ENCODE results near the gene ACVRL1.
"Not testable (repeated sequence)": the region's sequence is repeated elsewhere in the genome, so short reads cannot be mapped to it uniquely, and the experiment has no call there.

The ACVRL1 gene

DNA sequence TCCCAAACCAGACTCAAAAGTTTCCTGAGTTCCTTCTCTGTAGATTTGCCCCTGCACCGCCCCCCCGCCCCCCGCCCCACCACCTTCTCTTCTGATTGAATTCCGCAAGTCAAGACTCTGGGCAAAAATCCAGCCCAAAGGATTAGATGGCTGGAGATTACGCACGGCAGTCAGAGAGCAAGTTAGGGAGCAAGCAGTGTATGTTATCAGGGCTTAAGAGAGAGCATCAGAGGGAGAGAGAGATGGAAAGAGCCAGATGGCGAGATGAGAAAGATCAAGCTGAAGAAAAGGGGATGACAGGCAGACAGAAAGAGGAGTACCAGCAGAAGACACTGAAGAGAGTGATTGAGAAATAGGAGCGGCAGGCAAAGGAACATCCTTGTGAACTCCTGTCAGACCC lies 33.3 kb upstream of the ACVRL1 start:
- DNase-seq = no peak

DNA sequence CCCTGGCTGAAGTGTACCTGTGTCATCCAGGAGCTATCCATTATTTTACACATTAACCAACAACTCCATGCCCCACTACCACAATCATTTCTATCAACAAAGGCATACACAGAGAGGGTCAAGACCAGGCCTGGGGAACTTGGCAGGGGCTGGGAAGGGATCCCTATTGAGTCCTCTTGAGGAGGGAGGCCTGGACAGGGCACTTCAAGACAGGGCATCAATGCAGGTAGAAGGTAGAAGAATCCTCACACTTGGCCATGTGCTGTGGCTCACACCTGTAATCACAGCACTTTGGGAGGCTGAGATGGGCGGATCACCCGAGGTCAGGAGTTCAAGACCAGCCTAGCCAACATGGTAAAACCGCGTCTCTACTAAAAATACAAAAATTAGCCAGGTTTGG lies 32.8 kb upstream of the ACVRL1 start:
- no peak for DNase-seq

- DNase-seq = no peak
Measured at GRCh38 chr12:51879102-51879501, 28.2 kb upstream of the ACVRL1 start.

GRCh38 chr12:51883295-51883694 lies 24.0 kb upstream of the ACVRL1 start:
- no peak for DNase-seq

DNA sequence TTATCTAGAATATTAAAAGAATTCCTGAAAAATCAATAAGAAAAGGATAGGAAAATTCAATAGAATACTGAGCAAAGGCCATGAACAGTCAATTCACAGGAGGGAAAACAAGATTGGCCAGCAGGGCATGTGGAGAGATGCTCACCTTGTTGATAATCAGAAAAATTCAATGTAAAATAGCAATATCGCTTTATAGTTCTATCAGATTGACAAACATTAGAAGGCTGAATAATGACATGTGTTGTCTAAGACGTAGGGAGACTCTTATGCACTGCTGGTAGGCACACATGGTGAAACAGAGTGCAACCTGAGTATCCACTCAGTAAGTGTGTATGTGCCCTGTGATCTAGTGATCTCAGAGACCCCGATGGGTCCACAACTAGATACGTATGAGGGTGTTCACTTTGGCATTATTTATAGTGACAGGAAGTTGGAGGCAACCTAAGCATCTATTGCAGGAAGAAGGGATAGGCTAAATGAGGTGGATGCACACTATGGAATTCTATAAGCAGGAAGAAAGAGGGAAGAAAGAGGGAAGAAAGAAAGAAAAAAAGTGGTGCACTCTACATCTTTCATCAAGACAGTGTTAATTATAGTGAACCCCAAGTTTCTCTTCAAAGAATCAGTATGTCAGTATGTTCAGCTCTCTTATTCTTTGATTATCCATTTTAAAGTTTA lies 23.2 kb upstream of the ACVRL1 start:
- no peak for DNase-seq

GRCh38 chr12:51884676-51885229 lies 22.6 kb upstream of the ACVRL1 start:
- no peak for DNase-seq

DNA sequence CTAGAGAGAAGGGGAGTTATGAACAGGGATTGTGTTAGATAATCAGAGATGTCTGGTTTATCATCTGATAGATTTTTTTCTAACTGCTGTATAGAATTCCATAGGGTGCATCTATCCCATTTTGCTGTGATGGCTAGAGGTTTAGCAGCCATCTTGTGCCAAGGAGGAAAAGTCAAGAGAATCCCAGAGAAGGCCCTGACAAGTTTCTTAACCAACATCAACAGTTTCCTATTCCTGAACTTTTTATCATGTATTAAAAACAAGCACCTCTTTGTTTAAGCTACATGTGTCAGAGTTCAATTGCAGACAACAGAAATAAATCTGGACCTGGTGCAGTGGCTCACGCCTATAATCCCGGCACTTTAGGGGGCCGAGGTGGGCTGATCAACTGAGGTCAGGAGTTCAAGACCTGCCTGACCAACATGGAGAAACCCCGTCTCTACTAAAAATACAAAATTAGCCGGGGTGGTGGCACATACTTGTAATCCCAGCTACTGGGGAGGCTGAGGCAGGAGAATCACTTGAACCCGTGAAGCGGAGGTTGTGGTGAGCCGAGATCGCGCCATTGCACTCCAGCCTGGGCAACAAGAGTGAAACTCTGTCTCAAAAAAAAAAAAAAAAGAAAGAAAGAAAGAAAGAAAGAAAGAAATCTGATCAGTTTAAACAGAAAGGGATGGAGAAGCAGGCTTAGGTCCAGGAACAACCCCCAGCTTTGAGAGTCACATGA lies 21.8 kb upstream of the ACVRL1 start:
- DNase-seq = not testable (repeated sequence)

DNA sequence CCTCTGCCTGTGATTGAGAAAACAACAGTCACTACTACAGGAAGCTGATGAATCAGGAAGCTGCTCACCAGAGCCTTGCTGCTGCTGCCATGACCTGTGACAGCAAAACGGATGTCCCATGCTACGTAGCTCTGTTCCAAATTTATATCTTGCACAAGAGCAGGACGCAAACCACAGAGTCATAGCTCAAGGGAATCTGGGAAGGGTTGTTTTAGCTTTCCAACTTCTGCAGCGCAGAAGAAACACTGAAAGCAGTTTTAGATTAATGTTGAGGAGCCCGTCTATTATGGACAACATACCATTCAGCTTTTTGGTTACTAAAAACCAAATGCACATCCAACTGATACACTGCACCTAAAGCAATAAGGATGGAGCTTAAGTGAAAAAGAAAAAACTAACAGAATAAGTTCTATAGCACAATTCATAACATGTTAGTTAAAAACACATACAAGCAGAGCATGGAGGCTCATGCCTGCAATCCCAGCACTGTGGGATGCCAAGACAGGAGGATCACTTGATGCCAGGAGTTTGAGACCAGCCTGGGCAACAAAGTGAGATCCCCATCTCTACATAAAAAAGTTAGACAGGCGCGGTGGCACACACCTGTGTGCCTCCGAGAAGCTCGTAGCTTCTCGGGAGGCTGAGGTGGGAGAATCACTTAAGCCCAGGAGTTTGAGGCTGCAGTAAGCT lies 21.1 kb upstream of the ACVRL1 start:
- peak in 16 of 56 donors; percentile 16 to 62 (median 25) for DNase-seq

DNA sequence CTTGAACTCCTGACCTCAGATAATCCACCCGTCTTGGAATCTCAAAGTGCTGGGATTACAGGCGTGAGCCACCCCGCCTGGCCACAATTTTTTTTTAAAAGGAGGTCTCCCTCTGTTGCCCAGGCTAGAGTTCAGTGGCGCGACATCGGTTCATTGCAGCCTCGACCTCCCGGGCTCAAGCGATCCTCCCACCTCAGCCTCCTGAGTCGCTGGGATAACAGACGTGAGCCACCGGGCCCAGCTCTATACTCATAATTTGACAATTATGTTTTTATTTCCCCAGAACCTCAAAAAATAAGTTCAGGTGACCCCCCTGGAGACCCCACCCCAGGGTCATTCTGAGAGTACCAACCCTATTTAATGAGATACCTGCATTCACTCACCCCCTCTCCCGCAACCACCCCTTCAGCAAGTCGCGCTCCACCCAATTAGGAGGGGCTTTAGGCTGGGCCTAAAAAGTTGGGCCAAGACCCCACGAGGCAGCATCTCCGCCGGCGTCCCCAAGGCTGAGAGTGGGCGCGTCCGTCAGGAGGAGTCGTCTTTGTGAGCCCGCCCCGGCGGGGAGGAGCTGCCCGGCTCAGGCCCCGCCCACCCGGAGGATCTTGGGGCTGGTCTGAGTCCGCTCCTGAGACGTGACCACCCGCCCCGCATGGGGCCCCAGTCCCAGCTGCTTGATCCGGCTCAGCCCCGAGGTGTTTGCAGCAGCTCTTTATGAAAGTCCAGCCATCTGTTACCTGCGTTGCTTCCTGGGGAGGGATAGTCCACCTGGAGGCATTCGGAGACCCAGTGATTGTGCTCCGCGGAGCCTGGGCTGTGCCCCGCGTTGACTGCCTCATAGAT lies 19.6 kb upstream of the ACVRL1 start, which contains the start of gene ANKRD33:
Gene ANKRD33, plus strand, starts transcription at position 628 of the 840 bp plus-strand sequence. Its CDS starts 84 bp downstream, at position 712.
- DNase-seq = peak in 1 of 56 donors; percentile 23

- DNase-seq = no peak
Measured at GRCh38 chr12:51888316-51889215, 18.7 kb upstream of the ACVRL1 start.

DNA sequence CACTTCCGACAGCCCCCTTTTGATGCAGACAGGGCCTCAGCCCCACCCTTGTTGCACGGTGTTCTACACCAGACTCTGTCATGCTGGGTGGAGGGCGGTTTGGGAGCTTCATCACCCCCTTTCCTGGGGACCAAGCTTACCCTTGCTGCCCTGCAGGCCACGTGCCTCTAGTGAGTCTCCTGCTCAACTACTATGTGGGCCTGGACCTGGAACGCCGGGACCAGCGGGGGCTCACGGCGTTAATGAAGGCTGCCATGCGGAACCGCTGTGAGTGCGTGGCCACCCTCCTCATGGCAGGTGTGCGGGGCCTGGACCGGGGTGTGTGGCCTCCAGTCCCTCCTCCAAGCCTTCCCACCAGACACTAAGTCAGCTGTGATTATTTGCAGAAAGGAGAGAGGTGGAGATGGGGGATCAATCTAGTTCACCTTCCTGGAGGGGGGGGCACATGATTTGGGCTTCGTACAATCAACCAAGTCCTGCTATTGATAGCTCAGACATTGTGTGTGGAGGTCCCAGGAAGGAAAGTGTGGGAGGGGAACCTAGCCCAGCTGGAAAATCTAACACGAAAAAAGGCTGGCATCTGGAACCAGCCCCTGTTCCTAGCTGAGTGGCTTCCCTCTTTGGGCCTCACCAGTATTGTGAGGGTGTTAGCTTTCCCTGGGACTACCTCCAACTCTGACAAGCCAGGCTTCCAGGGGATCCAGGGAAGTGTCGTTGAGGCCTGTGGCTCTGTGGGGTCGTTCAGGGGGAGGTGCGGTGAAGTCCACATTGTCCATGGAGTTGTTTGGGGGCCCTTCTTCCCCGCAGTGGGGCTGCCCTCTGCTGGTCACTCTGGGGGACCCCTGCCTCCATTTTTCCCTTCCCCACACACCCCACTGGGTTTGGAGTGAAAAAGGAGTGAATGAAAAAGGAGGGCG lies 17.8 kb upstream of the ACVRL1 start:
- DNase-seq = no peak

GRCh38 chr12:51890133-51890464 lies 17.2 kb upstream of the ACVRL1 start:
- no peak for DNase-seq

GRCh38 chr12:51890511-51891171 lies 16.7 kb upstream of the ACVRL1 start:
- no peak for DNase-seq

DNA sequence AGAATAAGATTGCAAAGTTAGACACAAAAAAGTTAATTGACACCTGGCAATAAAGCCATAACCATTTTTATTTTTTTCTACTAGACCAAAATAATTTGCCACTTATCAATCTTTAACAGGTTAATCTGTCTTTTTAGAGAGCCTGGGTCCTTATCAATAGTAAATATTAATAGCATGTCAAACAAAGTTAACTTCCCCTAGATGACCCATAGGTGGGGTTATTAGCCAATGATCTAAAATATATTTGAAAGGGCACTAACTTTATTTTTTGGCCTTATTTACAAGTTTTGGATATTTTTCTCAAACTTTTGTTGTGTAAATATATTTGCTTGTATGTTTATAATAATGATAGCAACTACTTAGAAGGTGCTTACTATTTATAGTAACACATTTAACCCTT lies 15.5 kb upstream of the ACVRL1 start:
- no peak for DNase-seq

DNA sequence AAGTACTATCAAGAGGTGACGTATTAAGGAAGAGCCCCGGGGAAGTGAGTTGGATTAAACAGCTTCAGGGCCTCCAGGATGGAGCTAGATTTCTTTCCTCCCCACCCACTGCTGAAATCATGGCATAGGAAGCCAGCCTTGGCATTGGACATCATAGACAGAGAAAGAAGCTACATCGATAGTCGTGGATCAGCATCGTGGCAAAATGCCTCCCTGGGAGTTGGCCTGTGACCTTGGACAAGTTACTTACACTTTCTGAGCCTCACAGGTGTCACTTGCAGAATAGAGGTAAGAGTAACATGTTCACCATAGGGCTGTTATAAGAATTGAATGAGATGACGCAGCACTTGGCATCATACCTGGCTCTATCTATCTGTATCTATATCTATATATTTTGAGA lies 13.5 kb upstream of the ACVRL1 start:
- no peak for DNase-seq

- DNase-seq = no peak
Measured at GRCh38 chr12:51895378-51896135, 11.7 kb upstream of the ACVRL1 start.

- no peak for DNase-seq
Measured at GRCh38 chr12:51896236-51896635, 11.1 kb upstream of the ACVRL1 start.

GRCh38 chr12:51897181-51897580 lies 10.1 kb upstream of the ACVRL1 start:
- no peak for DNase-seq

All from amygdala (tissue), 56 donors.